GM21528 (cell line): Measurements from ENCODE around the gene SEPSECS.
"Not testable (repeated sequence)": the region's sequence is repeated elsewhere in the genome, so short reads cannot be mapped to it uniquely, and the experiment has no call there.

Experiments
- ATAC-seq: cut with Tn5 transposase; IDR thresholded peaks from one replicate; pipeline ENCODE4 v1.9.1; 2021; ENCODE audit warnings: mild to moderate bottlenecking, moderate library complexity; ENCODE audit not compliant: unreplicated experiment, low FRiP score

Gene SEPSECS

DNA sequence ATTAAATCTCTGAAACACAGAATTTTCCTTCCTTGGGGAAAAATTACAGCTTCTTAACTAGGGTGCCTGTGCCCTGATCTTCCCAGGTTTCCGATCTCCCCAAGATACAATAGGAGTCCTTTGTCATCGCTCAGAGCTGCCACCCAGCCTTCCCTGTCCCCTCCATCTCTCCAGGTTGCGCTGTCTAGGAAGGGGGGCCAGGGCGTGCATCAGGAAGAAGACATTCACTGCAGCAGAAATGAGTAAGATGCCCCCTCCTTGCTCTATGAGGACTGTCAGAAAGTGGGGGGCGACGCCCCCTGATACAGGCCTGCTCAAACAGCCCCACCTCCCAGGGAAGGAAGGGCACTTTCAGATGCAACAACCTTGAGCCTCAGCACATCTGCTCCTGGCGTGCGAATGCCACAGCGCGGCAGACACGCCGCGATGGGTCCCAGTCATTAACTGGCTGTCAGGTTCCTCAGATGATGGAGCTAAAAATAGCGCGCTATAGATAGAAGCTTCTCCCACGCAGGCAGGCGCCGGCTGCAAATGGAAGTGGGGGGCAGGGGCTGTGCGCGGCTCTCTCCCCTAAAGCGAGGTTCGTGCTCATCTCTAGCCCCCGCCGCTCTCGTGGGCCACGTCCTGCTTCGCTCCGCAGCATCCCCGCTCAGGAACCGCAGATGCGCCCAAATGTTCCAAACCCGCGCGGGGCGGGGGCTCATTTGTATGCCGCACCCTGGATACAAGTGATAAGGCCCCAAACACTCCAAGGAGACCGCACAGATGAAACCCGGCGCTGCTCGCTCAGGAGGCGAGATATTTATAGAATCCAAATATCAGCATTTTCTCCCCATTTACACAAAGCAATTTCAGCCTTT, 71.9 kb downstream of the SEPSECS start:
- no peak for ATAC-seq

DNA sequence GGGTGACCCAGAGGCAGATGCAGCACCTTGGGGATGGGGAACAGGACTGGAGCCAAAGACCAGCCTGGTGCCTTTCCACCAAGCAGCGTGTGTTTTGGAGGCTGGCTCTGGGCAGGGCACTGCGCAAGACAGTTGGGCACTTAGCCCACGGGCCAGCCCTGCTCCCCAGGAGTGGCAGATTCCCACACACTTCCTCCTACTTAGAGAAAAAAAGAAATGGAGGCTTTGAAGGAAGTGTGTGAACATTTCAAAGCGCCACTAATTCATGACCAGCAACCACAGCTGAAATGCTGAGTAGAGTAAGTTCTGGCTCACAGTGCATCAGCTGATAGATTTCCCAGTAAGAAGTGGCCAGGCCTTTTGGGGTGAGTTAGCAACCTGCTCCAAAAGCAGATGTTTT, 74.6 kb downstream of the SEPSECS start:
- ATAC-seq: no peak

DNA sequence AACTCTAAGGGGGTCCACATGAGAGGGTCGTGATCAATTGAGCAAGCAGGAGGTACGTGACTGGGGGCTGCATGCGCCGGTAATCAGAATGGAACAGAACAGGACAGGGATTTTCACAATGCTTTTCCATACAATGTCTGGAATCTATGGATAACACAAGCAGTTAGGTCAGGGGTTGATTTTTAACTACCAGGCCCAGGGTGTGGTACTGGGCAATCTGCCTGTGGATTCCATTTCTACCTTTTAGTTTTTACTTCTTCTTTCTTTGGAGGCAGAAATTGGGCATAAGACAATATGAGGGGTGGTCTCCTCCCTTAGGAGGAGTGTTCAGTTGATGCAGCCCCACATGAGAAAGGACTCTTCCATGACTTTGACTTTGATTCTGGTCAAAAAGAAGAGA, 76.8 kb downstream of the SEPSECS start:
- ATAC-seq: not testable (repeated sequence)

DNA sequence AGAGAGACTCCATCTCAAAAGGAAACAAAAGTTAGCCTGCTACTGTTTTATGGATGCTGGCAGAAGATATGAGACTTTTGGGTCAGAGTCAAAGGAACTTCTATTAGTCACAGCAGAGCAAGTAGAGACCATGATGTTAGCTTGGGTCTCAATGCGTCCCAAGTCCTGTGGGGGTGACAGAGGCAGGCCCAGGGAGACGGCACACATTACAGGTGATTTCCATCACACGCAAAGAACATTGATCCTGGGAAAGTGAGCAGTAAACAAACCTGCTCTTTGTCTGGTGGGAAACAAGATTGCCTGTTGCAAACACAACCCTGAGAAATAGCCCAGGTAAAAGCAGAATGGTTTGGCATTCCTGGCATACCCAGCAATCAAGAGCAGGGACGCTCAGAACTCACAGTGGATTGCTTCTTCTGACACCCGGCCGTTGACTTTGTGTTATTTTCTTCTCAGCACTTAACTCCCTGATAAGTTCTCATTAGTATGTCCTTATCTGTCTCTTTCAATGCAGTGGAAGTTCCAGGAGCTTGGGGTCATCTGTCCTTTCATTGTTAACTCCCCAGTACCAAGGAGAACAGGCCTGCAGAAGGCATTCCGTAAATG, 78.3 kb downstream of the SEPSECS start:
- ATAC-seq: no peak

DNA sequence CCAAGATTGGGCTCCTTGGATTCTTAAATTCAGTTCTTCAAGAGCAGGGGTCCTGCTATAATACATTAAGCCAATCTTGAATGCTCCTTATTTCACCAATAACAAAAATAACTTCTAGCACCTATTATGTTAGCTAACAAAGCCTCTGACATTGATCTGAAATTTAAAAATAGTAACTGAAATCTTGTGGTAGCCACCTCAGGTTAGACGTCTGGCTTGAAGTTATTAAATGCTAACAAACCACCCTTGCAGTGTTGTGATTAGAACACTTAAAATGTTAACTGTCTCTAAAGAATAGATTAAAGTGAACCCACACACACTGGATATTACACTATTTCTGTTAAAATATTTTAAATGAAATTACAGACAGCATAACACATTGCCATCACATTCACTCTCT, 79.7 kb downstream of the SEPSECS start:
- ATAC-seq: no peak

DNA sequence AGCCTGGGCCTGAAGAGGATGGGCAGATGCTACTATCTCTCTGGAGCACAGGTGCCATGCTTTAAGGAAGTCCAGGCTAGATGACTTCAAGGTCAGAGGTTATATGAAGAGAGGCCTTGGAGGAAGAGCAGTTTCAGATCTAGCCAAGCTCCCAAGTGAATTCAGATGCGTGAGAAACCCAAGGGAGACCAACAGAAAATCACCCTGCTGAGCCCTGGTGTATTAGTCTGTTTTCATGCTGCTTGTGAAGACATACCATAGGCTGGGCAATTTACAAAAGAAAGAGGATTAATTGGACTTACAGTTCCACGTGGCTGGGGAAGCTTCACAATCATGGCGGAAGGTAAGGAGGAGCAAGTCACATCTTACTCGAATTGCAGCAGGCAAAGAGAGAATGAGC, 81.7 kb downstream of the SEPSECS start:
- no peak for ATAC-seq

DNA sequence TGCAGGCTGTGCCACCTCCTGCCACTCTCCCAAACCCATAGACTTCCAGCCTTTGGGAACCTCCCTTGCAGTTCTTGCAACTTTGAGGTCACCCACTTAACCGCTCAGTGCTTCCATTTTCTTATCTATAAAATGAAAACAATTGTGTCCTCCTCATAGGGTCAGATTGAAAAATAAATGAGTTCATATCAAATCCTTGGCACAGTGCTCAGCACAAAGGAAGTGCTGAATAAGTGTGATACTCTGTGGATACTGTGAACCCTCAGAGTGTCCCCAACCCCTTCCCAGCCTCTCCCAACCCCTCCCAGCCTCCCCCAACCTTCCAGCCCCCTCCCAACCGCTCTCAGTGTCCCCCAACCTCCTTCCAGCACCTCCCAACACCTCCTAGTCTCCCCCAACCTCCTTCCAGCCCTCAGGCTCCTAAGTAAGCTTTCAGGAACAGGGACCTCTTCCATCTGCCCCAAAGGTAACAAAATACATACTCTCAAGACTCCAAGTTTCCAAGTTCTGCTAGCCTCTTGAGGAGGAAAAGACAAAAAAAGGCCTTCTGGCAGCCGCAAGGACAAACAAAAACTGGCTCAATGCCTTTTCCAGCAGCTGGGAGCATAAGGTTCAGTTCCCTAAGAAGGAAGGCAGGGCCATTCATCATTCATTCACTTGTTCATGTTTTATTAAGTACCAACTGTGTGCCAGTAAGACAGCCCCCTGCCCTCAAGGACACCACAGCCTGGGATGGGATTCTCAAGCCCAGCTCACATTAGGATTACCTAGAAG, 83.4 kb downstream of the SEPSECS start:
- ATAC-seq: no peak

DNA sequence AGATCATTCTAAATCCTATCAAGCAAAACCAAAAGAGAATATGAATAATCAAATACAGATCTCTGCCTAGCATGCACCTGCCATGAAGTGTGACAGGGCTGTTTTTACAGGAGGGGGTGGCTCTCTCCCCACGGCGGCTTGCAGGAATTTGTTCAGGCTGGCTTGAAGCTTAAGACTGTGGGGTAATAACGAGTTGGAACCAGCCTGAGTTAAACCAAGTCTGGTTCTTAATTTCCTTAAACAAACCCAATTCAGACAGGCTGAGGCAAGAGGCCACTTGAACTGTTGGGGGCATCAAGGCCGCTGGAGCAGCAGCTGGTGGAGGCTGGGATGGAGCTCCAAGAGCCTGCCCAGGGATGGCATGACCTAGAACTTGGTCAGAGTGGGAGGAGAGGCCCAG, 84.4 kb downstream of the SEPSECS start:
- ATAC-seq: no peak

DNA sequence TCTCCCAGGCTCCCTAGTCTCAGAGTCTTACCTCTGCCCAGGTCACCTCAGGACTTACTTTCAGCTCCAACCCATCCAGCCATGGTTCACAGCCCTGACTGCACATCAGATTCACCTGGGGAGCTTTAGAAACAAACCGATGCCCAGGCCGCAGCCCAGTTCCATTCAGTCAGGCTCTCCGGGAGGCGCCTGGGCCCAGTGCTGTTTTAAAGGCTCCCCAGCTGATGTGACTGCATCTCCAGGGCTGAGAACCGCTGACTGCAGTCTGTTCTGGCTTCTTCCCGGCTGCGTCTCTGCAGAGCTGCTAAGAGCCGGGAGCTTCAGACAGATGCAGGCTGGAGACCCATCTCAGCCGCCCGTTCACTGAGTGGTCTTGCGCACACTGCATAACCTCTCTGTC, 85.1 kb downstream of the SEPSECS start:
- no peak for ATAC-seq

DNA sequence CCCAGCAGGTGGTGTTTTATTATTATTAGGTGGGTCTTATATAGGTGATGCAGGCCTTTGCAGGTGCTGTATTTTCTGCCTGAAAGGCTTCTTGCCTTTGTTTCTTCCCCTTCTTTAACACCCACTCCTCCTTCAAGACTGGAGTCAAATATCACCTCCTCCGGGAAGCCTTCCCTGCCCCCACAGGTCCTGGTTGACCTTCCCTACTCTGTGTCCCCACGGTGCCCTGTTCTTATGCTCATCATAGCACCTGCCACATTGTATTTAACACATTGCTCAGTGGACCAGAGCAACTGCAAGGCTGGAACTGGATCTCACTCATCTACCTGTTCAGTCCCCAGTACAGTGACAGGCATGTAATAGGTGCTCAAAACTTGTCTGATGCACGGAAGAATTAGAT, 89.7 kb downstream of the SEPSECS start:
- no peak for ATAC-seq
